Kidney (tissue), 14 donors: Measurements from ENCODE around the gene CYB5R4. TPM values are rescaled to one million over a fixed set of nuclear protein-coding genes. Genes with fewer than 3 reads are reported as not detected.

ENCODE experiments used
- DNase-seq, 5 donors: peaks; one replicate each; pipeline ENCODE4 v3.0.0-alpha.2; 2013 to 2020
- FAIRE-seq: peaks from 2 replicates; lab custom pipeline; 2012; peaks lifted over from hg19 to GRCh38; lab: Jason Lieb, UNC
- H3K27ac ChIP-seq, 2 donors: one replicate each; pipeline ENCODE4 v1.7.0; 2013; ENCODE audit warnings: low read depth in 2 of 2, low read length in 2 of 2, inconsistent platforms in 1 of 2
- H3K27me3 ChIP-seq: one replicate; pipeline ENCODE4 v1.7.1; 2013; ENCODE audit warnings: low read length, inconsistent platforms; ENCODE audit not compliant: control insufficient read depth, insufficient read depth
- H3K36me3 ChIP-seq, 3 donors: one replicate each; pipeline versions ENCODE4 v1.7.0 to v1.7.1; 2013; ENCODE audit warnings: low read length in 3 of 3, control low read depth in 1 of 3, inconsistent platforms in 1 of 3; ENCODE audit not compliant: insufficient read depth in 3 of 3, control insufficient read depth in 2 of 3
- H3K4me1 ChIP-seq, 3 donors: one replicate each; pipeline versions ENCODE4 v1.7.0 to v1.7.1; 2013; ENCODE audit warnings: low read length in 3 of 3, inconsistent platforms in 1 of 3, low read depth in 1 of 3; ENCODE audit not compliant: control insufficient read depth in 2 of 3, insufficient read depth in 2 of 3
- H3K4me3 ChIP-seq, 3 donors: one replicate each; pipeline versions ENCODE4 v1.7.0 to v1.8.1; 2013; ENCODE audit warnings: low read length in 3 of 3, control low read depth in 1 of 3, inconsistent platforms in 1 of 3
- H3K9ac ChIP-seq, 3 donors: one replicate each; pipeline versions ENCODE4 v1.7.0 to v1.7.1; 2013; ENCODE audit warnings: low read length in 3 of 3, control low read depth in 1 of 3, inconsistent platforms in 1 of 3
- H3K9me3 ChIP-seq, 3 donors: one replicate each; pipeline versions ENCODE4 v1.7.0 to v1.7.1; 2013; ENCODE audit warnings: low read length in 3 of 3, control low read depth in 1 of 3, inconsistent platforms in 1 of 3; ENCODE audit not compliant: control insufficient read depth in 2 of 3, insufficient read depth in 1 of 3
- intact Hi-C: fragments of 100-400 bp; cut with DNase I; formaldehyde crosslinking; loops from one replicate; pipeline ENCODE4 v1.11.1; 2022
- polyA plus RNA-seq: library from polyadenylated mRNA; stranded (reverse); fragments of 350-450 nt; fragmentation: Illumina TruSeq; extraction: RNeasy Lipid Tissue Mini Kit (QIAGEN cat#74804); gene quantifications from one replicate; pipeline ENCODE4 v1.2.3, GENCODE V29; 2014; ENCODE audit warnings: low read depth, low replicate concordance; ENCODE audit not compliant: insufficient read depth
- total RNA-seq: library from RNA; stranded (reverse); fragmentation: NEBNext Ultra II Directional; extraction: Animal tissue kit (Norgen Biotek cat#: 25700); gene quantifications from one replicate; pipeline ENCODE4 v1.2.1, GENCODE V29; 2021
- TF ChIP-seq, protein P1 (sequence below): IDR thresholded peaks from 3 replicates; pipeline ENCODE4 v1.5.1; 2012; ENCODE audit warnings: mild to moderate bottlenecking, moderate library complexity, borderline replicate concordance; ENCODE audit not compliant: insufficient read depth; ENCODE audit errors: extremely low read depth
- donor health status: control.
- donor health status: control.
- donor health status: control.
- donor health status: control.
- donor health status: control.
- donor health status: DM: yes; HTN: yes; CAD: no.
- donor health status: Normal renal cell carcinoma (clear cell type).

CYB5R4 gene
- total and polyA plus RNA-seq, 2 donors from 2014 or later = 8.0 to 18.7 TPM

DNA sequence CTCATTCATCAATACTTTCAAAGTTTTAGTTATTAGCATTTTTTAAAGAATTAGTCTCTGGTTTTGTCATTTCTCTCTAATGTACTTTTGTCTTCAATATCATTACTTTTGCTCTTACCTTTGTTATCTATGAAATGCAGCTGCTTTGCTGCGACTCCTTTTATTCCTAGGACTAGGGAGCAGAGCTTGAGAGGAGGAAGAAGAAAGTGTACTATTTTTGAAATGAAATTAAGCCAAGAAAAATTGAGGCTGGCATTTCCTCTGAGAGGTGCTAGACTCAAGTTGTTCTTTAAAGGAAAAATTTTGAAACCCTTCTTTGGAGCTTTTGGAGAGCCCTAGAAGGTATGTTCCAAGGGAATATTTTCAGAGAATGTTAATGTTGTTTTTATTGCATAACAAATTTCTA lies 125.8 kb downstream of the CYB5R4 start:
- Histone ChIP-seq H3K4me1 (no peaks in the 10 kb centered on the region), H3K9ac (no peak overlapping the region), H3K27me3 (no peaks in the 10 kb centered on the region), H3K4me3 (no peak overlapping the region), H3K27ac (no peak overlapping the region), H3K9me3 (no peaks in the 10 kb centered on the region), H3K36me3 (no peaks in the 10 kb centered on the region)
- FAIRE-seq (no peak), DNase-seq (no peak)
- intact Hi-C loops = no loop called here
- TF ChIP-seq, protein P1, sequence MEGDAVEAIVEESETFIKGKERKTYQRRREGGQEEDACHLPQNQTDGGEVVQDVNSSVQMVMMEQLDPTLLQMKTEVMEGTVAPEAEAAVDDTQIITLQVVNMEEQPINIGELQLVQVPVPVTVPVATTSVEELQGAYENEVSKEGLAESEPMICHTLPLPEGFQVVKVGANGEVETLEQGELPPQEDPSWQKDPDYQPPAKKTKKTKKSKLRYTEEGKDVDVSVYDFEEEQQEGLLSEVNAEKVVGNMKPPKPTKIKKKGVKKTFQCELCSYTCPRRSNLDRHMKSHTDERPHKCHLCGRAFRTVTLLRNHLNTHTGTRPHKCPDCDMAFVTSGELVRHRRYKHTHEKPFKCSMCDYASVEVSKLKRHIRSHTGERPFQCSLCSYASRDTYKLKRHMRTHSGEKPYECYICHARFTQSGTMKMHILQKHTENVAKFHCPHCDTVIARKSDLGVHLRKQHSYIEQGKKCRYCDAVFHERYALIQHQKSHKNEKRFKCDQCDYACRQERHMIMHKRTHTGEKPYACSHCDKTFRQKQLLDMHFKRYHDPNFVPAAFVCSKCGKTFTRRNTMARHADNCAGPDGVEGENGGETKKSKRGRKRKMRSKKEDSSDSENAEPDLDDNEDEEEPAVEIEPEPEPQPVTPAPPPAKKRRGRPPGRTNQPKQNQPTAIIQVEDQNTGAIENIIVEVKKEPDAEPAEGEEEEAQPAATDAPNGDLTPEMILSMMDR = no peak

DNA sequence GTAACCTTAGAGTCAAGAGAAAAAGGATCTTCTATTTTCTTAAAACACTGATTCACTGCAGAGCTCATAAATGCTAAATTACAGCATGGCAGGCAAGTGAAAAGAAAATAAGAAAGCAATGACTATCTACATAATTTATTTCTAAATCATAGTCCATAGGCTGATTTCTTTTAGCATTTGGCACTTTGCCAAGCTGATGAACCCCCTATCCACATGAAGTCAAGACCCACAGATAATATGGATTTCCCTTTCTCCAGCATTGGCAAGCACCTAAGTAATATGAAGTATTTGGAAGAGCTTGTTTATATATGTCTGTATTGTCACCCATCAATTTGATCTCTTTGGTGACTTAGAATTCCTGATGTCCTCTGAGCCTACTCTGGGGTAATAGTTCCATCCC lies 126.2 kb downstream of the CYB5R4 start:
- DNase-seq (no peak), FAIRE-seq (no peak)
- H3K9ac ChIP-seq = no peak overlapping the region
- H3K4me1 ChIP-seq = no peaks in the 10 kb centered on the region
- H3K27ac ChIP-seq = no peak overlapping the region
- no peak overlapping the region for H3K4me3 ChIP-seq
- intact Hi-C loops = no loop called here
- no peaks in the 10 kb centered on the region for H3K9me3 ChIP-seq
- H3K27me3 ChIP-seq = no peaks in the 10 kb centered on the region
- no peaks in the 10 kb centered on the region for H3K36me3 ChIP-seq
- TF ChIP-seq, protein P1 = no peak

DNA sequence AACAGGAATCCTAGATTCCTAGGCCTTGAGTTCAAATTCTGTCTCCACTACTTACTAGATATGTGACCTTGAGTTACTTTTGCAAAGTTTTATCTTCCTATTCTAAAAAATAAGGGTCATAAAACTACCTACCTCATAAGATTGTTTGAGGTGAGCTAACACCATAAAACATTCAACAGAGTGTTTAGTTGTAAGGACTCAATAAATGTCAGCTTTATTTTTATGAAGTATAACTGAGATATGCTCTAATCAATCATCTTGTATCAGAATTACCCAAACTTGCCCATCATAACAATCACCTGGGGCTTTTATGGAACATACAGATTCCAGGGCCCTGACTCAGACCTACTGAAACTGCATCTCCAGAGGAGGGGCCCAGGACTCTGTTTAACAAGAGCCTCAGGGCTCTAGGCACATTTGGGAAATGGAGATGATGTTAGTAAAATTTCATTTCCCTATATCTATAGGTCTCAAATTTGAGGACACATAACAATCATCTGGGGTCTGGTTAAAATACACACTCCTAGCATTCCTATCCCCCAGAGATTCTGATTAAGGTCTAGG lies 138.6 kb downstream of the CYB5R4 start:
- DNase-seq = no peak
- TF ChIP-seq, protein P1 = no peak
- no peak for FAIRE-seq
- Histone ChIP-seq H3K27ac (no peak overlapping the region), H3K4me1 (no peaks in the 10 kb centered on the region), H3K9me3 (no peaks in the 10 kb centered on the region), H3K36me3 (no peaks in the 10 kb centered on the region), H3K27me3 (no peaks in the 10 kb centered on the region), H3K9ac (no peak overlapping the region), H3K4me3 (no peak overlapping the region)
- intact Hi-C loops = no loop called here

DNA sequence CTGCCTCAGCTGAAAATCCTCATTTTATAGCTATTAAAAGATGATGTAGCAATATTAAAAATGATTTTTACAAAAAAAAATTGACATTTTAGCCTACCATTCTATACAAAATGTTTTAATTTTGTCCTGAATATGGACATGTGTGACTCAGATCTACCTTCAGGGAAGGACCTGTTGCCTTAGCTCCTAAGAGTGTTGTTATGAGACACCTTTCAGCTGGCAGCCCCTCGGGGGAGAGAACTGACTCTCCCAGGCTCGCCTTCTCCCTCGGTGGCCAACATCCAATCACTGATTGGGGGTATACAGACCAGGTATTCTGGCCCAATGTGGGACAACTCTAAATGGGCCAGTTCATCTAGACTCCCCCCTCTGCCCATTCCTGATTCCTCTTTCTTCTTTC lies 141.6 kb downstream of the CYB5R4 start:
- H3K4me3 ChIP-seq = no peak overlapping the region
- no peaks in the 10 kb centered on the region for H3K9me3 ChIP-seq
- H3K9ac ChIP-seq = no peak overlapping the region
- FAIRE-seq (no peak), DNase-seq (no peak)
- TF ChIP-seq, protein P1 = no peak
- intact Hi-C loops = no loop called here
- no peak overlapping the region for H3K27ac ChIP-seq
- no peaks in the 10 kb centered on the region for H3K4me1 ChIP-seq
- H3K36me3 ChIP-seq = no peaks in the 10 kb centered on the region
- H3K27me3 ChIP-seq = no peaks in the 10 kb centered on the region
